A549 (cell line): ENCODE measurements around the gene TAL2. TPM values are rescaled to one million over a fixed set of nuclear protein-coding genes. Genes with fewer than 3 reads are reported as not detected.

Experiments
- ATAC-seq, 2 experiments: fragments of 200-7000 bp in 1 of 2; fragments of >200 bp in 1 of 2; cut with Nextera tagmentation in 1 of 2; cut with Tn5 transposase in 1 of 2; 3 replicates each; pipeline versions ENCODE4 v1.8.0 to v1.9.1; 2018 to 2020; ENCODE audit warnings: mild to moderate bottlenecking in 1 of 2, moderate library complexity in 1 of 2
- CTCF ChIA-PET: fragments of 300-600 bp; sonication (Branson Sonifier 250); formaldehyde crosslinking; extraction: SDS; loops from one replicate; lab custom pipeline; 2021; ENCODE audit warnings: antibody characterized with exemption, inconsistent platforms; lab: Yijun Ruan, JAX
- POLR2A ChIA-PET: fragments of 350-600 bp; formaldehyde crosslinking; extraction: SDS; loops from one replicate; lab custom pipeline; 2021; ENCODE audit warnings: antibody characterized with exemption, inconsistent platforms; lab: Yijun Ruan, JAX
- DNase-seq, 2 experiments: peaks; one replicate each; pipeline versions ENCODE4 v3.0.0 to v3.0.0-alpha.2; 2011 to 2016; ENCODE audit warnings: low read depth in 1 of 2, low spot score in 1 of 2
- FAIRE-seq: peaks from 2 replicates; lab custom pipeline; 2011; peaks lifted over from hg19 to GRCh38; lab: Jason Lieb, UNC
- H3K27ac ChIP-seq, 2 experiments: fragments of >200 bp; sonication (Bioruptor Twin); formaldehyde crosslinking; 3 replicates each; pipeline ENCODE4 v1.5.1; 2016 to 2017
- H3K4me1 ChIP-seq: fragments of >200 bp; sonication (Bioruptor Twin); formaldehyde crosslinking; 3 replicates; pipeline ENCODE4 v1.6.1; 2016
- H3K4me2 ChIP-seq: fragments of >200 bp; sonication (Bioruptor Twin); formaldehyde crosslinking; 3 replicates; pipeline ENCODE4 v1.6.1; 2016
- H3K4me3 ChIP-seq: fragments of >200 bp; sonication (Bioruptor Twin); formaldehyde crosslinking; 3 replicates; pipeline ENCODE4 v1.5.1; 2016
- H3K9me3 ChIP-seq: fragments of >200 bp; sonication (Bioruptor Twin); formaldehyde crosslinking; 3 replicates; pipeline ENCODE4 v1.6.1; 2016
- BCL3 ChIP-seq: fragments of >200 bp; sonication (Bioruptor Twin); formaldehyde crosslinking; IDR thresholded peaks from 3 replicates; pipeline ENCODE4 v1.6.1; 2016
- BHLHE40 ChIP-seq: IDR thresholded peaks from 2 replicates; pipeline ENCODE4 v1.6.1; 2012; ENCODE audit warnings: low read depth, low read length, inconsistent platforms
- CBX2 ChIP-seq: fragments of 200-600 bp; sonication (generic); IDR thresholded peaks from 2 replicates; pipeline ENCODE4 v1.6.1; 2016; ENCODE audit warnings: low read depth, mild to moderate bottlenecking, borderline replicate concordance
- CBX8 ChIP-seq: fragments of 200-600 bp; sonication (generic); IDR thresholded peaks from 2 replicates; pipeline ENCODE4 v1.6.1; 2016
- CEBPB ChIP-seq, 2 experiments: fragments of >200 bp in 1 of 2; sonication (Bioruptor Twin) in 1 of 2; formaldehyde crosslinking in 1 of 2; IDR thresholded peaks; 2 replicates each; pipeline ENCODE4 v1.6.1; 2012 to 2016
- EHMT2 ChIP-seq: fragments of 200-600 bp; sonication (generic); IDR thresholded peaks from 2 replicates; pipeline ENCODE4 v1.6.1; 2016; ENCODE audit warnings: antibody characterized with exemption, low read depth, mild to moderate bottlenecking, moderate library complexity
- ELK1 ChIP-seq: fragments of 150-350 bp; IDR thresholded peaks from 2 replicates; pipeline ENCODE4 v1.6.1; 2014; ENCODE audit warnings: low read depth, mild to moderate bottlenecking, low read length
- EP300 ChIP-seq, 2 experiments: fragments of >200 bp; sonication (Bioruptor Twin); formaldehyde crosslinking; IDR thresholded peaks; 2 replicates in 1 of 2; 3 replicates in 1 of 2; pipeline ENCODE4 v1.6.1; 2016 to 2017
- FOSL2 ChIP-seq, 2 experiments: fragments of 450-650 bp in 1 of 2; fragments of >200 bp in 1 of 2; sonication (Bioruptor Twin) in 1 of 2; formaldehyde crosslinking; IDR thresholded peaks; 2 replicates each; pipeline versions ENCODE4 v1.5.0 to v1.6.1; 2016 to 2020; ENCODE audit warnings: mild to moderate bottlenecking in 1 of 2, moderate library complexity in 1 of 2
- FOXS1 ChIP-seq: fragments of 250-450 bp; sonication (Bioruptor Pico); IDR thresholded peaks from 2 replicates; pipeline ENCODE4 v1.5.0; 2020; ENCODE audit warnings: mild to moderate bottlenecking, moderate library complexity
- HES2 ChIP-seq: fragments of >200 bp; sonication (Bioruptor Twin); formaldehyde crosslinking; IDR thresholded peaks from 2 replicates; pipeline ENCODE4 v1.6.1; 2016
- HOXA7 ChIP-seq: fragments of 250-450 bp; sonication (Bioruptor Pico); IDR thresholded peaks from 2 replicates; pipeline ENCODE4 v1.5.0; 2020; ENCODE audit warnings: mild to moderate bottlenecking, moderate library complexity
- HOXB13 ChIP-seq: fragments of 250-450 bp; sonication (Bioruptor Pico); IDR thresholded peaks from 2 replicates; pipeline ENCODE4 v1.5.0; 2020; ENCODE audit warnings: low read depth, mild to moderate bottlenecking, moderate library complexity
- KDM5A ChIP-seq: fragments of 200-600 bp; sonication (generic); IDR thresholded peaks from 2 replicates; pipeline ENCODE4 v1.6.1; 2016; ENCODE audit warnings: antibody characterized with exemption, mild to moderate bottlenecking
- MAFK ChIP-seq: fragments of 450-650 bp; IDR thresholded peaks from 2 replicates; pipeline ENCODE4 v1.6.1; 2014; ENCODE audit not compliant: partially characterized antibody
- MYC ChIP-seq: IDR thresholded peaks from 2 replicates; pipeline ENCODE4 v1.6.1; 2012; ENCODE audit warnings: mild to moderate bottlenecking, inconsistent platforms, low read length, improper control_type of control experiment, borderline replicate concordance
- NR3C1 ChIP-seq: fragments of >200 bp; sonication (Bioruptor Twin); formaldehyde crosslinking; IDR thresholded peaks from 3 replicates; pipeline ENCODE4 v1.6.1; 2017
- RAD21 ChIP-seq, 2 experiments: fragments of >200 bp in 1 of 2; sonication (Bioruptor Twin) in 1 of 2; formaldehyde crosslinking in 1 of 2; IDR thresholded peaks in 1 of 2; conservative IDR thresholded peaks in 1 of 2; 2 replicates in 1 of 2; 3 replicates in 1 of 2; pipeline ENCODE4 v1.6.1; 2012 to 2018; ENCODE audit warnings: inconsistent platforms in 1 of 2
- REST ChIP-seq: fragments of 200-600 bp; sonication (generic); IDR thresholded peaks from 2 replicates; pipeline ENCODE4 v1.6.1; 2016; ENCODE audit warnings: antibody characterized with exemption, mild to moderate bottlenecking, moderate library complexity
- RFX5 ChIP-seq: fragments of 450-650 bp; IDR thresholded peaks from 2 replicates; pipeline ENCODE4 v1.7.1; 2014; ENCODE audit warnings: antibody characterized with exemption, mild to moderate bottlenecking, moderate library complexity
- SMC3 ChIP-seq: fragments of >200 bp; sonication (Bioruptor Twin); formaldehyde crosslinking; IDR thresholded peaks from 3 replicates; pipeline ENCODE4 v1.6.1; 2018; ENCODE audit warnings: inconsistent platforms
- USF2 ChIP-seq: fragments of 450-650 bp; IDR thresholded peaks from 2 replicates; pipeline ENCODE4 v1.6.1; 2014; ENCODE audit warnings: antibody characterized with exemption
- ZC3H11A ChIP-seq: fragments of 450-650 bp; IDR thresholded peaks from 2 replicates; pipeline ENCODE4 v1.6.1; 2014; ENCODE audit warnings: antibody characterized with exemption, mild to moderate bottlenecking
- ZSCAN20 ChIP-seq: fragments of 250-450 bp; sonication (Bioruptor Pico); IDR thresholded peaks from 2 replicates; pipeline ENCODE4 v1.8.0; 2022; ENCODE audit warnings: mild to moderate bottlenecking, moderate library complexity
- WGBS: methylation state at CpG from one replicate; pipeline ENCODE4 v1.1.6; 2017; ENCODE audit errors: missing lambda C conversion rate; 5-methylcytosine and 5-hydroxymethylcytosine counted together
- polyA plus RNA-seq, 4 experiments: library from polyadenylated mRNA; depleted of rRNA in 3 of 4; stranded (reverse); fragments of >200 nt; fragmentation: RNase III in 1 of 4; extraction: RNeasy Plus Mini Kit Qiagen cat#74134 plus additional on column Dnase treatment in 1 of 4; gene quantifications; 2 replicates in 3 of 4; 3 replicates in 1 of 4; pipeline ENCODE4 v1.2.3, GENCODE V29; 2011 to 2017

Gene TAL2
- polyA plus RNA-seq, 2 of the 4 experiments (the other 2 are of a cell fraction), result 0.13 to 0.15 TPM

- TF ChIP-seq BCL3, result no peak
- TF ChIP-seq HOXA7 (CRISPR knock-in tag), result no peak
- TF ChIP-seq FOXS1 (CRISPR knock-in tag), result no peak
- TF ChIP-seq CBX2, result no peak
- TF ChIP-seq ELK1, result no peak
- no peak for TF ChIP-seq MYC
- TF ChIP-seq MAFK, result peak; percentile 57
- 83% methylated on average over 1 of the region's 1 CpG for WGBS
- ATAC-seq, result no peak
- Histone ChIP-seq H3K4me1 (peaks cover 10% of the 10 kb centered on the region), H3K9me3 (no peaks in the 10 kb centered on the region), H3K27ac (no peak overlapping the region), H3K4me2 (no peak overlapping the region), H3K4me3 (no peak overlapping the region)
- CTCF ChIA-PET, result no interaction called here
- no peak for DNase-seq
- FAIRE-seq, result no peak
- POLR2A ChIA-PET, result no interaction called here
Measured at GRCh38 chr9:105698348-105698870, 36.2 kb downstream of the TAL2 start.

- H3K4me2 ChIP-seq, result no peak overlapping the region
- TF ChIP-seq REST, result no peak
- TF ChIP-seq BCL3, result no peak
- no peak for TF ChIP-seq ELK1
- TF ChIP-seq, all 56 proteins: peak for 0
- FAIRE-seq (no peak), DNase-seq (no peak), ATAC-seq (no peak)
- Histone ChIP-seq H3K9me3 (no peaks in the 10 kb centered on the region), H3K27ac (no peak overlapping the region), H3K4me3 (no peak overlapping the region), H3K4me1 (peaks cover 3% of the 10 kb centered on the region)
- ChIA-PET POLR2A (no interaction called here), CTCF (interaction anchor here (1.0 to 3.6 kb wide), 3 partner anchors 10 to 18 kb away, joined by 3 to 15 read pairs (median 3); no protein-coding TSS in a partner anchor)
- 61% methylated on average over 1 of the region's 1 CpG for WGBS
Measured at GRCh38 chr9:105700668-105701067, 38.4 kb downstream of the TAL2 start.

GRCh38 chr9:105701145-105701544 is 38.9 kb downstream of the TAL2 start:
- Histone ChIP-seq H3K27ac (no peak overlapping the region), H3K4me2 (no peak overlapping the region), H3K4me3 (no peak overlapping the region), H3K4me1 (no peaks in the 10 kb centered on the region)
- 89% methylated on average over 2 of the region's 2 CpGs for WGBS
- ATAC-seq (no peak), FAIRE-seq (no peak), DNase-seq (no peak)
- CTCF ChIA-PET, result interaction anchor here (1.0 to 3.6 kb wide), 3 partner anchors 10 to 17 kb away, joined by 3 to 15 read pairs (median 3); no protein-coding TSS in a partner anchor
- TF ChIP-seq BHLHE40 (no peak), ZSCAN20 (CRISPR knock-in tag) (no peak), EHMT2 (no peak), CEBPB (IDR thresholded peaks at IDR 0.05) (no peak), USF2 (no peak), RFX5 (no peak), FOSL2 (IDR thresholded peaks at IDR 0.05) (no peak), FOSL2 (CRISPR knock-in tag; IDR thresholded peaks at IDR 0.05) (no peak), EP300 (IDR thresholded peaks at IDR 0.05) (no peak), CBX8 (no peak), CBX2 (no peak), RAD21 (conservative IDR thresholded peaks at IDR 0.05 in 1 of 2, IDR thresholded peaks at IDR 0.05 in 1 of 2) (no peak), HES2 (no peak), ZC3H11A (no peak), MAFK (no peak), KDM5A (no peak), NR3C1 (no peak), HOXB13 (no peak), SMC3 (no peak)
- TF ChIP-seq, all 56 proteins: peak for 0
- H3K9me3 ChIP-seq, result no peaks in the 10 kb centered on the region
- POLR2A ChIA-PET, result no interaction called here
